Sciatic nerve (tissue), 2 donors: ENCODE data around the gene SIL1. TPM values are rescaled to one million over a fixed set of nuclear protein-coding genes. Genes with fewer than 3 reads are reported as not detected.
"Not testable (repeated sequence)": the region's sequence is repeated elsewhere in the genome, so short reads cannot be mapped to it uniquely, and the experiment has no call there.

Experiments used
- ATAC-seq: fragments of 200-7000 bp; cut with Tn5 transposase; one replicate; pipeline ENCODE4 v1.9.1; 2020; ENCODE audit warnings: mild to moderate bottlenecking, moderate library complexity
- DNase-seq: peaks from one replicate; pipeline ENCODE4 v3.0.0-alpha.2; 2020; ENCODE audit warnings: low spot score
- intact Hi-C: fragments of 100-400 bp; cut with DNase I; formaldehyde crosslinking; loops from one replicate; pipeline ENCODE4 v1.14.2; 2022
- total RNA-seq: library from RNA; stranded (reverse); fragmentation: NEBNext Ultra II Directional; extraction: Animal tissue kit (Norgen Biotek cat#: 25700); gene quantifications from one replicate; pipeline ENCODE4 v1.2.1, GENCODE V29; 2021
- donor health status: DM: no; HTN: no; CAD: no.
- donor health status: DM: no; HTN: no; CAD: no.

SIL1 gene
- total RNA-seq, 1 donor from 2014 or later = 54.7 TPM

DNA sequence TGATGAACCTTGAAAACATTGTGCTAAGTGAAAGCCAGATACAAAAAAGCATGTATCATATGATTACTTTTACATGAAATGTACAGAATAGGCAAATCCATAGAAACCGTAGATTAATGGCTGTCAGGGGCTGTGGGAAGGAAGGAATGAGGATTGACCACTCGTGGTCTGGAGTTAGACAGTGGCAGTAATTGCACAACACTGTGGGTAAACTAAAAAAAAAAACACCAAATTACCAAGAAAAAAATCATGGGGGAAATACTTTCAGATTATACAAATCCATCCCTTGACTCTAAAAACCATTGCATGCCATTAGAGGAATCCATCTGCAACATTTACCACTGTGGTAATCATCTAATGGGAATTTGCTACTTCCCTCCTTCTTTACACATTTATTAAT is 140.0 kb downstream of the SIL1 start:
- intact Hi-C loops = no loop called here
- ATAC-seq (no peak), DNase-seq (no peak)

- not testable (repeated sequence) for DNase-seq, ATAC-seq
Observed at GRCh38 chr5:139057045-139057939, 140.9 kb downstream of the SIL1 start.

GRCh38 chr5:139052975-139053374 is 145.2 kb downstream of the SIL1 start:
- DNase-seq = no peak
- no peak for ATAC-seq
- intact Hi-C loops = no loop called here

More at GRCh38 chr5:139057045-139057939, 140.9 kb downstream of the SIL1 start:
- intact Hi-C loops = not testable (repeated sequence)

- ATAC-seq (no peak), DNase-seq (no peak)
- intact Hi-C loops = no loop called here
Observed at GRCh38 chr5:139051392-139051791, 146.8 kb downstream of the SIL1 start.

GRCh38 chr5:139050432-139050831 is 147.7 kb downstream of the SIL1 start:
- no peak for ATAC-seq
- intact Hi-C loops = no loop called here
- no peak for DNase-seq

DNA sequence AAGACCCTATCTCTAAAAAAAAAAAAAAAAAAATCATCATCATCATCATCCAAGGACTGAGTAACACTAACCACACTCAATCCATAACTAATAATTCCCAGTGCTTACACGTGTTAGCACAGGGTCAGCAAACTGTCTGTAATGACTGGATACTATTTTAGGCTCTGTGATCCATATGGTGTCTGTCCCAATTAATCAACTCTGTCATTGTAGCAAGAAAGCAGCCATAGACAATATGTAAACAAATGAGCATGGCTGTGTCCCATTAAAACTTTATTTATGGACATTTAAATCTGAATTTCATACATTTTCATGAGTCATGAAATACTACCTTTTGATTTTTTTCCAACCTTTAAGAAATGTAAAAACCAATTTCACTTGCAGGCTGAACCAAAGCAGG is 148.4 kb downstream of the SIL1 start:
- no peak for DNase-seq
- intact Hi-C loops = no loop called here
- no peak for ATAC-seq

DNA sequence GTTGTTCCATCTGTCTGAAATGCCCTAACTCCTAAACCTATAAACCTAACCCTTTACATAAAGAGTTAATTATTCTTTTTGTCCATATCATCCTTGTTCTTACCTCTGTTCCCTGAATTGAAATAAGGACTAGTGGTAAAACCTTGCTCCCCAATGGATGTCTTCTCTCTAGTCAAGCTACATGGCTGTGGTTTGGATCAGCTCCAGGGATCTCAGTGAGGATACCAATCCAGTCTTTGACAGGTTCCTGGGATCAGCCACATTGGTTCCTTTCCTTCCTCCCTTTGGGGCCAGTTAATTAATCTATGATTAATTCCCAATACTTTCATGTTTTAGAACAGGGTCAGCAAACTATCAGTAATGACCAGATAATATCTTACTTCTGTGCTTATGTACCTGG is 151.6 kb downstream of the SIL1 start:
- no peak for ATAC-seq
- intact Hi-C loops = no loop called here
- DNase-seq = no peak

DNA sequence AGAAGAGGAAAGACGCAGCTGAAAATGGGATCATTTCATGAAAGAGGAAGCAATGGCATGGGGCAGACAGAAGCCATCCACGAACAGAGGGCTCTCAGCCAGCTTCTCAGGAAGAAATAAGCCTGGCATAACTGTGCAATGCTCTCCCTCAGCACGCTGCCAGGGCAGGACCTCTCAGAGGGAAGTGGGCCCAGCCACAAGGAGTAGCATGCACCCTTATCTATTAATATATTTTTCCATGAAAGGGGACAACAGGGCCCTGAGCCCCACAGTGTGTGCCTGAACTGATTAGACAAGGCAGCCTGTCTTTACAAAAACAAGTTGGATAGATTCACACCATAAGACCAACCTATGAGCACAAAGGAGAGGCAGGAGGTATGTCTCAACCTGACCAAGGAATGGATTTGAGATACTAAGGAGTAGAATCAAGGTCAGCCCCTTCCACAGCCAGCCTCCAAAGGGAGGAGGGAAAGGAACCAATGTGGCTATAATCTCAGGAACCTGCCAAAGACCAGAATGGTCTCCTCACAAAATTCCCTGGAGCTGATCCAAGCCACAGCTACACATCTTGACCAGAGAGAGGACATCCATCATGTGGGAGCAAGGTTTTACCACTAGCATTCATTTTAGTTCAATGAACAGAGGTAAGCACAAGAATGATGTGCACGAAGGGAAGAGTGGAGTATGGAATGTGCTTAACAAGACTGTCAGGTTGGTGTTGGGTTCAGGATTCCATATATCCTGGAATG is 154.8 kb downstream of the SIL1 start:
- DNase-seq (no peak), ATAC-seq (no peak)
- intact Hi-C loops = no loop called here

DNA sequence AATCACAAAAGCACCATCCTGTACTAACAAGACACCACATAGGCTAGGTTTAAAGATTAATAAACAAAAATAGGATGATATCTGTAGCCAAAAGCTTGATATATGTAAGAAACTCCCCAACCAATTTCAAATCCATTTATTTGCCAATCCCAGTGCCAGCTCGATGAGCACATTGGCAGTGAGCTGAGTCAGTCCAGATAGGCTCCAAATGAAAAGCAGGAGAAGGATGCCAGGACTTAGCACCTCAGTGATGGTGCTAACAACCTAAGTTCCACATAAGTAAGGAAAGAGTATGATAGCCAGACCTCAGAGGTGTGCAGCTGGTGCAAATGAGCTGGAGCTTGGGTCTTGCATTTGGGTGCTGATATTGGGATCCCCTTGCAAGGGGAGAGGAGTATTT is 158.1 kb downstream of the SIL1 start:
- ATAC-seq = no peak
- DNase-seq = no peak
- intact Hi-C loops = no loop called here

DNA sequence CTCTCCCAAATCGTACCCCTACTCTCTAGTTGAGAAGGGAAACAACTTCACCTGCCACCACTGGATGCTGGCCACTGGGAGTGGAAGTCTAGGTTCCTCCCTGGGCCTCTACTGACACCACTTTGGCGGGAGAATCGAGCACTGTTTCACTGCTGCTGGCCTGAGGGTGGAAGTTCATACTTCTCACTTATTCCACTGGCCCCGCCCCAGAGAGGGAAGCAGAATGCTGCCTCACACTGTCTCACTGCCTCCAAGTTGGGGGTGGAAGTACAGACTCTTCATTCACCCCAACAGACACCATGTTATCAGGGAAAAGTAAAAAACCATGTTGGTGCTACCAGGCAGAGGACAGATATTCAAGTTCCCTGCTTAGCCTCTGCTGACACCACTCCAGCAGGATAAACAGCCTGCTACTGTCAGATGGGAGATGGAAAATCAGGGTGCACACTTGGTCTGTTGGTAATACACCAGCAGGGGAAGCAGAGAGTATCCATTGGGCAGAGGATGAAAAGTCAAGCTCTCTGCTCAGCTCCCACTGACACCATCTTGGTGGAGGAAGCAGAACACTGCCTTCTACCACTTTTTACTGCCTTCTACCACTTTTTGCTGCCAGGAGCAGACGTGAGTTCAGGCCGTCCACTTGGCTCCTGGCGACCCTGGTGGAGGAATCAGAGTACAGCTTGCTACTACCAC is 159.4 kb downstream of the SIL1 start:
- ATAC-seq = no peak
- no peak for DNase-seq
- intact Hi-C loops = no loop called here

GRCh38 chr5:139037732-139038131 is 160.4 kb downstream of the SIL1 start:
- ATAC-seq (no peak), DNase-seq (no peak)
- intact Hi-C loops = no loop called here

- intact Hi-C loops, DNase-seq, ATAC-seq: not testable (repeated sequence)
Observed at GRCh38 chr5:139036332-139036731, 161.8 kb downstream of the SIL1 start.

GRCh38 chr5:139027150-139027549 is 171.0 kb downstream of the SIL1 start:
- intact Hi-C loops = no loop called here
- ATAC-seq = no peak

DNA sequence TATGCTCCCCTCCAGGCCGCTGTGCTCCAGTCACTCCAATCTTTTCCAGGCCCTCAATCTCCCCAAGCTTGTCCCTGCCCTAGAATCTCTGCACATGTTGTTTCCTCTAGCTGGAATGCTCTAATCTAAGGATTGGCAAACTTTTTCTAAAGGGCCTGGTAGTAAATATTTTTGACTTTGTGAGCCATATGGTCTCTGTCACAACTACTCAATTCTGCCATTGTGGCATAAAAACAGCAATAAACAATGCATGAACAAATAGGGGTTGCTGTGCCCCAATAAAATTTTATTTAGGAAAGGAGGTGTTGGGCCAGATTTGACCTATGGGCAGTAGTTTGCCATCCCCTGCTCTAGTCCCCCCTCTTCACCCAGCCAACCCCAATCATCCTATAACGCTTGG is 172.5 kb downstream of the SIL1 start:
- DNase-seq (no peak), ATAC-seq (no peak)
- intact Hi-C loops = no loop called here

More at GRCh38 chr5:139027150-139027549, 171.0 kb downstream of the SIL1 start:
- no peak for DNase-seq

- DNase-seq = no peak
- no peak for ATAC-seq
- intact Hi-C loops = no loop called here
Observed at GRCh38 chr5:139023286-139023685, 174.9 kb downstream of the SIL1 start.

DNA sequence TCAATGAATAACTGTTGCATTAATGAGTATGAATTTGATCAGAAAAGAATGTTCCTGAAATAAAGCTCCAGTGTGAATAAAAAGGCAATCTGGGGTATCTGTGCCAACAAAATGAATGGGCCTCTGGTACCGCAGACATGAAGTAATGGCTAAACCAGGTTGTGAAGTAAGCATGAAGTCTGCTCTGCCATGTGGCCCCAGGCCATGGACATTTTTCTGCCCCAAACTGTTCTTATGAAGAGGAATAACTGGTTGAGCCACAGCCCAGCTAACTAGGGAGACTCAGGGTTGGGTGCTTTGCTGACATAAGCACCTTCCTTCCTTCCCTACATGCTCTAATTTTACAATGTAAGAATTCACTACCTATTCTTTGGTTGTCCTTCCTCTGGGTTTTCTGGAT is 175.6 kb downstream of the SIL1 start:
- ATAC-seq (no peak), DNase-seq (no peak)
- intact Hi-C loops = no loop called here

GRCh38 chr5:139021346-139021745 is 176.8 kb downstream of the SIL1 start:
- intact Hi-C loops = no loop called here
- no peak for DNase-seq
- no peak for ATAC-seq

- DNase-seq = no peak
- no peak for ATAC-seq
- intact Hi-C loops = no loop called here
Observed at GRCh38 chr5:139019880-139020279, 178.3 kb downstream of the SIL1 start.

DNA sequence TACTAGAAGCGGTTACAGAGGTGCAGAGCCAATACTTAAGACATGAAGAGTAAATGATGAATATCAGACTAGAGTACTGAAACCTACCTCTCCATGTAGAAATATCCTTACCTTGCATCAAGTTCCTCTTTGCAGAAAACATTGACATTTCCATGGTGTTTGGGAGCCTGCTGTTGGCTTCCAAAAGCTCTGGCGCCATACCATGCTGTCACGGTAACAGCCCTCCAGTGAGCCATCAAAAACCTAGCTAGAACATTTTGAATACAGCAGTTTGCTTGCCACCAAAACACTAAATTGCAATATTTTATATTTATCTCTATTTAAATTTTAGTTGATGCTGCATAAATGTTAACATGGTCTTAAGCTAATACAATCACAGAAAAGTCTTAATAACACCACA is 179.0 kb downstream of the SIL1 start:
- ATAC-seq = no peak
- intact Hi-C loops = no loop called here
- DNase-seq = no peak

DNA sequence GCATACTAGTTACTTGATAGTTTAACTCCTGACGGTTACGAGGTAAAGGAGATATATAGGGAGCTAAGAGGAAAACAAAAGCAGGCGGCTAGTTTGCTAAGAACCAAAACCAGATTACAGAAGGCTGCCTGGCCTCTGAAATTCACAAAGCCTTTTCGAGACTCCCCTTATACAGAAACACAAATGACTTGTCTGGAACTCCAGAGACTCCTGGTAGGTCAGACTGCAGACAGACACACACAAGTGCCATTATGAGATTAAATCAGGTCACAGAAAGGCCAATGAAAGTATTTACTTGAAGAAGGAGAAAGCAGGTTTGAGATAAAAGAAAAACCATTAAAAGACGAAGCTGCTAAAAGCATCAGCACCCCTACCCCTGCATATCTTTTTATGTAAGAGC is 180.5 kb downstream of the SIL1 start:
- ATAC-seq = no peak
- DNase-seq = no peak
- intact Hi-C loops = no loop called here
